Measurements from ENCODE around the gene MPRIP.

- TF ChIP-seq NFYB (CRISPR knock-in tag; conservative IDR thresholded peaks at IDR 0.05; ENCODE audit: low read depth), result no peak
- TF ChIP-seq CTCF (IDR thresholded peaks at IDR 0.05), result no peak
- no peak for TF ChIP-seq IRF2 (CRISPR knock-in tag; IDR thresholded peaks at IDR 0.05; ENCODE audit: borderline replicate concordance, low read depth)
- no peak for TF ChIP-seq ZBTB43 (CRISPR knock-in tag; IDR thresholded peaks at IDR 0.05)
- TF ChIP-seq MXD4 (CRISPR knock-in tag; IDR thresholded peaks at IDR 0.05; ENCODE audit: borderline replicate concordance), result no peak
These were observed 172.6 kb downstream of the MPRIP start for GRCh38 chr17:17214646-17215436.
